ENCODE results near the gene VWF.

VWF gene

GRCh38 chr12:6120796-6121473 lies 3.5 kb downstream of the VWF start:
- DNase-seq, result no peak
- no peak overlapping the region for H2AFZ ChIP-seq (ENCODE audit: low read length)
- no peaks in the 10 kb centered on the region for H3K4me1 ChIP-seq (ENCODE audit: low read length)
- no peaks in the 10 kb centered on the region for H4K20me1 ChIP-seq (ENCODE audit: insufficient read depth, low read length)
- H3K9ac ChIP-seq (ENCODE audit: low read length), result no peak overlapping the region
- H3K36me3 ChIP-seq (replicated peaks; ENCODE audit: insufficient read depth, low read length), result no peaks in the 10 kb centered on the region
- no peak for TF ChIP-seq CTCF (IDR thresholded peaks at IDR 0.05; ENCODE audit: low read length)
- no peaks in the 10 kb centered on the region for H3K9me2 ChIP-seq (replicated peaks; ENCODE audit: insufficient read depth, low read length)
- H3K27me3 ChIP-seq (replicated peaks; ENCODE audit: insufficient read depth, low read length), result no peaks in the 10 kb centered on the region; the same call in 1 of the 2 replicates
- H3K4me3 ChIP-seq (ENCODE audit: low read length), result no peak overlapping the region
- no peak overlapping the region for H3K4me2 ChIP-seq (ENCODE audit: low read depth, low read length)
- no peaks in the 10 kb centered on the region for H3K79me2 ChIP-seq (ENCODE audit: low read length)
- no peaks in the 10 kb centered on the region for H3K9me3 ChIP-seq (replicated peaks; ENCODE audit: insufficient read depth, low read length)
- no peak overlapping the region for H3K27ac ChIP-seq (ENCODE audit: low read length)
- H3F3A ChIP-seq (ENCODE audit: insufficient read depth, low read length), result no peaks in the 10 kb centered on the region

- no peak overlapping the region for H3K4me3 ChIP-seq (ENCODE audit: low read length)
- H3K27me3 ChIP-seq (replicated peaks; ENCODE audit: insufficient read depth, low read length), result no peaks in the 10 kb centered on the region; the same call in 1 of the 2 replicates
Observed at GRCh38 chr12:6118891-6119568, 5.4 kb downstream of the VWF start.

GRCh38 chr12:6116471-6117021 lies 7.9 kb downstream of the VWF start:
- Histone ChIP-seq H3K36me3 (replicated peaks; ENCODE audit: insufficient read depth, low read length) (no peaks in the 10 kb centered on the region), H4K20me1 (ENCODE audit: insufficient read depth, low read length) (no peaks in the 10 kb centered on the region), H3K4me1 (ENCODE audit: low read length) (no peaks in the 10 kb centered on the region), H3K27me3 (replicated peaks; ENCODE audit: insufficient read depth, low read length) (no peaks in the 10 kb centered on the region; the same call in 1 of the 2 replicates), H3K4me2 (ENCODE audit: low read depth, low read length) (no peak overlapping the region), H3K27ac (ENCODE audit: low read length) (no peak overlapping the region), H3K9me2 (replicated peaks; ENCODE audit: insufficient read depth, low read length) (no peaks in the 10 kb centered on the region), H3K4me3 (ENCODE audit: low read length) (no peak overlapping the region), H3K79me2 (ENCODE audit: low read length) (no peaks in the 10 kb centered on the region), H3K9me3 (replicated peaks; ENCODE audit: insufficient read depth, low read length) (no peaks in the 10 kb centered on the region), H3K9ac (ENCODE audit: low read length) (no peak overlapping the region), H3F3A (ENCODE audit: insufficient read depth, low read length) (no peaks in the 10 kb centered on the region), H2AFZ (ENCODE audit: low read length) (no peak overlapping the region)
- DNase-seq, result no peak
- TF ChIP-seq CTCF (IDR thresholded peaks at IDR 0.05; ENCODE audit: low read length) (no peak), EZH2 (optimal IDR thresholded peaks at IDR 0.05; ENCODE audit: low read depth, low read length) (no peak), EZH2phosphoT487 (IDR thresholded peaks at IDR 0.05; ENCODE audit: low read length) (no peak)

More at GRCh38 chr12:6118891-6119568, 5.4 kb downstream of the VWF start:
- Histone ChIP-seq H2AFZ (ENCODE audit: low read length) (no peak overlapping the region), H3K27ac (ENCODE audit: low read length) (no peak overlapping the region), H3K4me2 (ENCODE audit: low read depth, low read length) (no peak overlapping the region), H3F3A (ENCODE audit: insufficient read depth, low read length) (no peaks in the 10 kb centered on the region), H4K20me1 (ENCODE audit: insufficient read depth, low read length) (no peaks in the 10 kb centered on the region), H3K79me2 (ENCODE audit: low read length) (no peaks in the 10 kb centered on the region), H3K9ac (ENCODE audit: low read length) (no peak overlapping the region), H3K9me3 (replicated peaks; ENCODE audit: insufficient read depth, low read length) (no peaks in the 10 kb centered on the region), H3K4me1 (ENCODE audit: low read length) (no peaks in the 10 kb centered on the region), H3K36me3 (replicated peaks; ENCODE audit: insufficient read depth, low read length) (no peaks in the 10 kb centered on the region), H3K9me2 (replicated peaks; ENCODE audit: insufficient read depth, low read length) (no peaks in the 10 kb centered on the region)
- TF ChIP-seq EZH2 (optimal IDR thresholded peaks at IDR 0.05; ENCODE audit: low read depth, low read length) (no peak), CTCF (IDR thresholded peaks at IDR 0.05; ENCODE audit: low read length) (no peak), EZH2phosphoT487 (IDR thresholded peaks at IDR 0.05; ENCODE audit: low read length) (no peak)
- DNase-seq, result no peak

Data from MM.1S (cell line).